HL-60 (cell line): Measurements from ENCODE around the gene SOWAHA.

Experiments used
- DNase-seq, 2 experiments: peaks; one replicate each; pipeline ENCODE4 v3.0.0-alpha.2; 2010 to 2020; ENCODE audit warnings: low read depth in 1 of 2, low spot score in 1 of 2
- H3K27ac ChIP-seq: fragments of 250-450 bp; sonication (Bioruptor Pico); replicated peaks from 2 replicates; pipeline ENCODE4 v1.5.1; 2020; ENCODE audit warnings: mild to moderate bottlenecking, moderate library complexity
- H3K27me3 ChIP-seq: fragments of 250-450 bp; sonication (Bioruptor Pico); 2 replicates; pipeline ENCODE4 v1.5.1; 2021; ENCODE audit warnings: mild to moderate bottlenecking, moderate library complexity; ENCODE audit not compliant: insufficient read depth, poor library complexity, severe bottlenecking
- H3K4me3 ChIP-seq: replicated peaks from 2 replicates; pipeline ENCODE4 v1.5.1; 2011; ENCODE audit warnings: mild to moderate bottlenecking, control low read depth, low read length; ENCODE audit not compliant: insufficient read depth
- GABPA ChIP-seq: IDR thresholded peaks from 2 replicates; pipeline ENCODE4 v1.6.1; 2012; ENCODE audit warnings: low read depth
- POLR2AphosphoS5 ChIP-seq: IDR thresholded peaks from 2 replicates; pipeline ENCODE4 v1.6.1; 2012; ENCODE audit warnings: low read depth
- SPI1 ChIP-seq: IDR thresholded peaks from 2 replicates; pipeline ENCODE4 v1.6.1; 2012; ENCODE audit warnings: low read depth, mild to moderate bottlenecking, borderline replicate concordance
- TF ChIP-seq, protein P1 (sequence below): IDR thresholded peaks from one replicate; pipeline ENCODE4 v1.5.1; 2011; ENCODE audit warnings: low read length, control low read depth, inconsistent platforms; ENCODE audit not compliant: insufficient read depth
- TF ChIP-seq, protein P2 (sequence below): IDR thresholded peaks from 2 replicates; pipeline ENCODE4 v1.6.1; 2012; ENCODE audit warnings: low read depth; ENCODE audit not compliant: insufficient replicate concordance

SOWAHA gene

DNA sequence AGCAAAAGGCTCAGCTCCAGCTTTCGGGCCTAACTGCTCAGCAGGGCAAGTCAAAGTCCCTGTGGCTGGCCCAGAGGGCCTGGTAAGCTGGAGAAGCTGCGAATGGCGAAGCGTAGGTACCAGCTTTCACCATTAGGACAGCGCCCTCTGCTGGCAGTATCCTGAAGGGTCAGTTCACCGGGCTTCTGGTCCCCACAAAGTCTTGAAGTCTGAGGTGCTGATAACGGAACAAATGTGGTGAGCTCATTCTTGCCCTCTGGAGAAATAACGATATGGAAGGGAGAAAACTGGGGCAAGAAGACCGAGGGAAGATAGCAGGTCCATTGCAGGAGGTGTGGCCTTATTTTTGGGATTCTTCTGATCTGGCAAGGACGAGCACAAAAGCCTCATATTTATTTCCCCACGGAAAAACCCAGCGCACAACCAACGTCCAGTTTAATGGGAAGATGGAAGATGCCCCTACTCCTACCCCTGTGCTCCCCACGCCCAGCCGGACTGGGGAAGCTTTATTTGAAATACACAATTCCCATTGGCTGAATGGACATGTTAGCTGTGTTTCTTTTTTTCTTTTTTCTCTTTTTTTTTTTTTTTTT is 7.2 kb downstream of the SOWAHA start:
- DNase-seq: peak in 1 of 2 experiments; percentile 80
- Histone ChIP-seq H3K4me3 (no peak overlapping the region), H3K27me3 (peaks cover 2% of the 10 kb centered on the region), H3K27ac (no peak overlapping the region)
- TF ChIP-seq, protein P1, sequence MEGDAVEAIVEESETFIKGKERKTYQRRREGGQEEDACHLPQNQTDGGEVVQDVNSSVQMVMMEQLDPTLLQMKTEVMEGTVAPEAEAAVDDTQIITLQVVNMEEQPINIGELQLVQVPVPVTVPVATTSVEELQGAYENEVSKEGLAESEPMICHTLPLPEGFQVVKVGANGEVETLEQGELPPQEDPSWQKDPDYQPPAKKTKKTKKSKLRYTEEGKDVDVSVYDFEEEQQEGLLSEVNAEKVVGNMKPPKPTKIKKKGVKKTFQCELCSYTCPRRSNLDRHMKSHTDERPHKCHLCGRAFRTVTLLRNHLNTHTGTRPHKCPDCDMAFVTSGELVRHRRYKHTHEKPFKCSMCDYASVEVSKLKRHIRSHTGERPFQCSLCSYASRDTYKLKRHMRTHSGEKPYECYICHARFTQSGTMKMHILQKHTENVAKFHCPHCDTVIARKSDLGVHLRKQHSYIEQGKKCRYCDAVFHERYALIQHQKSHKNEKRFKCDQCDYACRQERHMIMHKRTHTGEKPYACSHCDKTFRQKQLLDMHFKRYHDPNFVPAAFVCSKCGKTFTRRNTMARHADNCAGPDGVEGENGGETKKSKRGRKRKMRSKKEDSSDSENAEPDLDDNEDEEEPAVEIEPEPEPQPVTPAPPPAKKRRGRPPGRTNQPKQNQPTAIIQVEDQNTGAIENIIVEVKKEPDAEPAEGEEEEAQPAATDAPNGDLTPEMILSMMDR: peak; percentile 35
- TF ChIP-seq SPI1: no peak

DNA sequence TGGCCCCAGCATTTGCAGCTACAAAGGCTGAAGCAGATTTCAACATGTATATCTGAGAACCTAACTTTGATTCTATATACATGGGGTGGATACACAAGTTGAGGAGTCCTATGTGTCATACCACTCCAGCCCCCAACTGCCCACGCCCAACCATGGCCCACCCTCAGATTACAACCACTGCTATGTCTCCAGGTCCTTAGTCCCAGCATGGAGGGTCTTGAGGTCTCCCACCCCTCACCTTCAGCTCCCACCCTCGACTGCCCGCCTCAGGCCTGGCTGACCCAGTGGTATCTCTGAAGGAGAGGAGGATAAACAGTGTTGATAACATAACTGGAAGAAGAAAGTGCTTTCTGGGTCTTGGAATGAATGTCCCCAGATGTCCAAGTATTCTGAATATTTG is 8.2 kb downstream of the SOWAHA start:
- no peak overlapping the region for H3K27ac ChIP-seq
- H3K4me3 ChIP-seq: no peak overlapping the region
- no peak for DNase-seq
- peaks cover 2% of the 10 kb centered on the region for H3K27me3 ChIP-seq
- TF ChIP-seq POLR2AphosphoS5: no peak
- no peak for TF ChIP-seq GABPA
- TF ChIP-seq, protein P1: no peak
- TF ChIP-seq SPI1: no peak
- TF ChIP-seq, protein P2, sequence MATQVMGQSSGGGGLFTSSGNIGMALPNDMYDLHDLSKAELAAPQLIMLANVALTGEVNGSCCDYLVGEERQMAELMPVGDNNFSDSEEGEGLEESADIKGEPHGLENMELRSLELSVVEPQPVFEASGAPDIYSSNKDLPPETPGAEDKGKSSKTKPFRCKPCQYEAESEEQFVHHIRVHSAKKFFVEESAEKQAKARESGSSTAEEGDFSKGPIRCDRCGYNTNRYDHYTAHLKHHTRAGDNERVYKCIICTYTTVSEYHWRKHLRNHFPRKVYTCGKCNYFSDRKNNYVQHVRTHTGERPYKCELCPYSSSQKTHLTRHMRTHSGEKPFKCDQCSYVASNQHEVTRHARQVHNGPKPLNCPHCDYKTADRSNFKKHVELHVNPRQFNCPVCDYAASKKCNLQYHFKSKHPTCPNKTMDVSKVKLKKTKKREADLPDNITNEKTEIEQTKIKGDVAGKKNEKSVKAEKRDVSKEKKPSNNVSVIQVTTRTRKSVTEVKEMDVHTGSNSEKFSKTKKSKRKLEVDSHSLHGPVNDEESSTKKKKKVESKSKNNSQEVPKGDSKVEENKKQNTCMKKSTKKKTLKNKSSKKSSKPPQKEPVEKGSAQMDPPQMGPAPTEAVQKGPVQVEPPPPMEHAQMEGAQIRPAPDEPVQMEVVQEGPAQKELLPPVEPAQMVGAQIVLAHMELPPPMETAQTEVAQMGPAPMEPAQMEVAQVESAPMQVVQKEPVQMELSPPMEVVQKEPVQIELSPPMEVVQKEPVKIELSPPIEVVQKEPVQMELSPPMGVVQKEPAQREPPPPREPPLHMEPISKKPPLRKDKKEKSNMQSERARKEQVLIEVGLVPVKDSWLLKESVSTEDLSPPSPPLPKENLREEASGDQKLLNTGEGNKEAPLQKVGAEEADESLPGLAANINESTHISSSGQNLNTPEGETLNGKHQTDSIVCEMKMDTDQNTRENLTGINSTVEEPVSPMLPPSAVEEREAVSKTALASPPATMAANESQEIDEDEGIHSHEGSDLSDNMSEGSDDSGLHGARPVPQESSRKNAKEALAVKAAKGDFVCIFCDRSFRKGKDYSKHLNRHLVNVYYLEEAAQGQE: no peak

DNA sequence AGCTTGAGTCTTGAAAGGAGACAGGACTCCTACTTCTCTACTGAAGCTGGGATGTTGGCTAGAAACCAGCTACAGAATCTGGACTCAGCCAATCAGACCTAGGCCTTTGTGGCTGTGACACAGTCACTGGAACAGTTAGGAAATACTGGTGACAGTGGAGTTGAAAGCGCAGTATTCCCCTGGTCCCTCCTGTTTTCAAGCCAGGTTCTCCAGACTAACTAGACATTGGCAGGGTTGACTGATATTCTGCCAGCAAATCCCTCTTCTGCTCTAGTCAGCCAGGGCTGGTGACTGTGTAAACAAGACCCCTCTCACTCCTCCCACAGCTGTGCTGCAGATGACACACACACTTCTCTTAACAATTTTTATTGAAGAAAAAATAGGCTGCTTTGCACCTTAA is 8.7 kb downstream of the SOWAHA start:
- no peak overlapping the region for H3K4me3 ChIP-seq
- no peak overlapping the region for H3K27ac ChIP-seq
- TF ChIP-seq SPI1 (no peak), GABPA (no peak), POLR2AphosphoS5 (no peak)
- TF ChIP-seq, protein P2: no peak
- TF ChIP-seq, protein P1: no peak
- DNase-seq: no peak
- H3K27me3 ChIP-seq: peaks cover 2% of the 10 kb centered on the region
